Retina (tissue), 1 donor: ENCODE data around the gene SRGAP1.

ENCODE experiments used
- DNase-seq: peaks from one replicate; pipeline ENCODE4 v3.0.0-alpha.2; 2016

SRGAP1 gene

DNA sequence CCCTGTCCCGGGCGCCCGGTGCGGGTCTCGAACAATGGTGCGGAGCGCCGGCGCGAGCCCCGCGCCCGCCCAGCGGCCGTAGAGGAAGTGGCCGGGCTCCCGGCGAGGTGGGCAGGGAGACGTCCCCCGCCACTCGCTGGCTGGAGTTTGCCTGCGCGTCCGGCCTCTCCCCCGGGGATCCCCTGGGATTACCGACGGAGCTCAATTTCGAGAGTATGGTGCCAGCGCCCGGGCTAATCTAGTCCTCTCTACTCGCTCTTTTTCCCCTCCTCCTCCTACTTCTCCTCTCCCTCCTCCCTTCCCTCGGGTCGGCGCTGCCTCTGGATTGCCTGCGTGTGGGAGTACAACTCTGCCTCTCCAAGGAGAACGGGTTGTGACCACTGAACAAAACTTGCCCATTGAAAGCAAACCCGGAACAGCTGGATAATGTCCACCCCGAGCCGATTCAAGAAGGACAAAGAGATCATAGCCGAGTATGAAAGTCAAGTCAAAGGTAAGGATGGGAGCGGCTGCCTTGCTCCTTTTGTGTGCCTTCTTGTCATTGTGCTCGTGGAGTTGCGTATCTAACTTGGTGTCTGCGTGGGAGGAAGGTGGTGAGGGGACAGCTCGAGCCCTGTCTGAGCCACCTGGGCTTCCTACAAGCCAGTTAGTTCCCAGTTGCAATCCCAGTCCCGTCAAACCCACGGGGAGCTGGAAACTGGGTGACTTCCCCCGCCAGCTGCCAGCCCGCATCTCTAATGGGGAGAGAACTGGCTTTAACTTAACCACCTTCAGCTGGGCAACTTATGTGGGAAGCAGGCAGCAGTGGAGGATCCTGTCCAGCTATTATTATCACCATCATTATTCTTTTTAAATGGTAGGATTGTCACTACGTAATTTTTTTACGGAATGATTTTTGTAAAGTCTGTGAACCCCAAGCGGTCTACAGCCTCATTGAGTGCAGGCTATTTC is at the start of gene SRGAP1:
Gene SRGAP1 (plus strand): TSS at position 310 of the 951 bp plus-strand sequence. CDS start 117 bp downstream, at position 427.
- peak; percentile 89 for DNase-seq

DNA sequence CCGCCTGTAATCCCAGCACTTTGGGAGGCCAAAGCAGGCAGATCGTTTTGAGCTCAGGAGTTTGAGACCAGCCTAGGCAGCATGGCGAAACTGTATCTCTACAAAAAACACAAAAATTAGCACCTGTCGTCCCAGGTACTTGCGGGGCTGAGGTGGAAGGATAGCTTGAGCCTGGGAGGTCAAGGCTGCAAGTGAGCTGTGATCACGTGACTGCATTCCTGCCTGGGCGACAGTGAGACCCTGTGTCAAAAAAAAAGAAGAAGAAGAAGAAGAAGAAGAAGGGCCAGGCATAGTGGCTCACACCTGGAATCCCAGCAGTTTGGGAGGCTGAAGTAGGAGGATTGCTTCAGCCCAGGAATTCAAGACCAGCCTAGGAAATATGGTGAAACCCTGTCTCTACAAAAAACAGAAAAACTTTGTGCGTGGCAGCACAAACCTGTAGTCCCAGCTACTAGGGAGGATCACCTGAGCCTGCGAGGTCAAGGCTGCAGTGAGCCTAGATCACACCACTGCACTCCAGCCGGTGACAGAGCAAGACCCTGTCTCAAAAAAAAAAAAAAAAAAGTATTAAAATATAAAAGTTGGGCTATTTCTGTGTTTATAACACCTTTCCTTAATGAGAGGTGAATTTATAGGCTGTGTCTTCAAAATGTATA is 49.3 kb upstream of the SRGAP1 start:
- DNase-seq = no peak

DNA sequence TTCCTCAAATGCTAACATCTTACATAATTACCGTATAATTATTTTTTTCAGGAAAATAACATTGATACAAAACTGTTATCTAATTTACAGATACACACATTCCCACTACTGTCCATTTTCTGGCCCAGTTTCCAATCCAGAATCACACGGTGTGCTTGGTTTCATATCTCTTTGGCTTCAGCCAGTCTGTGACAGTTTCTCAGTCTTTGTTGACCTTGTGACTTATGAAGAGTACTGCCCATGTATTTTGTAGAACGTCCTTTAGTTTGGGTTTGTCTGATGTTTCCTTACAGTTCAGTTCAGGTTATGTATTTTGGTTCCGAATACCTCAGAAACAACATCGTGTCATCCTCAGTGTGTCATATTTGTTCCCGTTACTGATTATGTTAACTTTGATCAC is 48.6 kb upstream of the SRGAP1 start:
- no peak for DNase-seq

DNA sequence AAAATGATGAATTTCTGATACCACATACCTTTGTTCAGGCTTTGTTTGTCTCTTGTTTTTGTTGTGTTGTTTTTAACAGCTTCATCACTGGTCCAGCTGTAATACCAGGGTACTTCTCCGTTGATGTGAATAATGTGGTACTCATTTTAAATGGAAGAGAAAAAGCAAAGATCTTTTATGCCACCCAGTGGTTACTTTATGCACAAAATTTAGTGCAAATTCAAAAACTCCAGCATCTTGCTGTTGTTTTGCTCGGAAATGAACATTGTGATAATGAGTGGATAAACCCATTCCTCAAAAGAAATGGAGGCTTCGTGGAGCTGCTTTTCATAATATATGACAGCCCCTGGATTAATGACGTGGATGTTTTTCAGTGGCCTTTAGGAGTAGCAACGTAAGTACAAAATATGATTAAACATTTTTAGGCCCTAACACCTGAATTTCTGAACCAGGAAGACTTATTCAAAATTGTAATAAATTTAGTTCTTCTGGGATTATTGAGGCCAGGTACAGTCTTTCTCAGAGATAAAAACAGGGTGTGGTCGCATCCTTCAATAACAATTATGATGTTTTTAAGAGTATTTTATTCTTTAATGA is 42.4 kb upstream of the SRGAP1 start:
- DNase-seq = peak; percentile 36

DNA sequence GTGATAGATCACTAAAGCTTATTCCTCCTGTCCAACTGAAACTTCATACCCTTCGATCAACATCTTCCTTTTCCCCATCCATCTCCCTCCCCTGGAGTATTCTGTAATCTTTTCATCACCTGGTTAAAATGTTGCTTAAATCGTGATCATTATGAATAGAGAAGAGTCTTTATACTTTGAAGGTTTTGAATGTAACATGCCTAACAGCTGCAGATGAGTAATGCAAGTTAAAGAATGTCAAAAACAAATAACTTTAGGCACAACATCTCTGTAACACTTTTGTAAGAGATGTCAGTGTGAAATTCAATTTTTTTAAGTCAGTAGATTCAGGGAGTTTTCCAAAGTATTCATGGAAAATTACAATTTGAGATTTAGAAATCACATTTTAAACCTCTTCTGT is 39.8 kb upstream of the SRGAP1 start:
- no peak for DNase-seq

DNA sequence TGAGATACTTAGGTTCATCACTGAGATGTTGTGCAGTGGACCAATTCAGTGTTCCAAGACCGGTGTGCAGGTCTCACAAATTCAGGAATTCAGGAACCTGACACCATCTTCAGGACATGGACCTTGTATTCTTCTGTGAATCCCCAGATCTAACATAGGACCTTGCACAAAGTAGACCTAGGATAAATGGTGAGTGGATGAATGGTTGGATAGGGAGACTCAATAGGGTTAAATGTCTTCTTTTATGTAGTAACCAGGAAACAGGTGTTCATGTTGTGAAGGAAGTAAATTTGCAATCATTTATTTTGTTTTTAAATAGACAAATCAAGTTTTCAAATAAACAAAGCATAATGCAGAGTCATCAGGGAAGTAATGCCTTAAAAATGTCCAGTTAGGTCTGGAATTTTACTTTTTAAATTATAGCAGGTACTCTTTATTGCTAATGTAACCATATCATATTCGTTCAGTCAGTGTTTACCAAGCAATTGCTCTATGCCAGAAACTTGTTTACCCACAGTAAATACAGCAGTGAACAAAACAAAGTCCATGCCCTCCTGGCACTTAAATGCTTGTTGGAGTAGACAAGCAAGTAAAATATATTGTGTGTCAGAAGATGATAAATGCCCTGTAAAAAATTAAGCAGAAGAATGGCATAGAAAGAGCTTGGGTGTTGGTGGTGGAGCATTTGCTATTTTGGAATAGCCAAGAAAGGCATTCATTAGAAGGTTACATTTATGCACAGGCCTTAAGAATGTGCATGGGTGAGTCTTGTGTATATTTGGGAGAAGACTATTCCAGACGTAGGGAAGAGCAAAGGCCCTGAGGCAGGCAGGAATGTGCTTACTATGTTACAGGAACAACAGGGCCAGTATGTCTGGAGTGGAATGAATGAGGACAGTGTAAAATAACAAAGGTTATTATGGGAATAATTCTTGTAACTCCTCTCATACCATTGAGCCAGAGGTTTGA is 38.5 kb upstream of the SRGAP1 start:
- DNase-seq = no peak

DNA sequence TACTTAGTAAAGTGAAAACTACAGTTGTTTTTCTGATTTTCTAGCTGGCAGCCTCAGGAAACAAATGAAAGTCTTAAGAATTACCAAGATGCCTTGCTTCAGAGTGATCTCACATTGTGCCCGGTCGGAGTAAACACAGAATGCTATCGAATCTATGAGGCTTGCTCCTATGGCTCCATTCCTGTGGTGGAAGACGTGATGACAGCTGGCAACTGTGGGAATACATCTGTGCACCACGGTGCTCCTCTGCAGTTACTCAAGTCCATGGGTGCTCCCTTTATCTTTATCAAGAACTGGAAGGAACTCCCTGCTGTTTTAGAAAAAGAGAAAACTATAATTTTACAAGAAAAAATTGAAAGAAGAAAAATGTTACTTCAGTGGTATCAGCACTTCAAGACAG is 35.9 kb upstream of the SRGAP1 start:
- no peak for DNase-seq

DNA sequence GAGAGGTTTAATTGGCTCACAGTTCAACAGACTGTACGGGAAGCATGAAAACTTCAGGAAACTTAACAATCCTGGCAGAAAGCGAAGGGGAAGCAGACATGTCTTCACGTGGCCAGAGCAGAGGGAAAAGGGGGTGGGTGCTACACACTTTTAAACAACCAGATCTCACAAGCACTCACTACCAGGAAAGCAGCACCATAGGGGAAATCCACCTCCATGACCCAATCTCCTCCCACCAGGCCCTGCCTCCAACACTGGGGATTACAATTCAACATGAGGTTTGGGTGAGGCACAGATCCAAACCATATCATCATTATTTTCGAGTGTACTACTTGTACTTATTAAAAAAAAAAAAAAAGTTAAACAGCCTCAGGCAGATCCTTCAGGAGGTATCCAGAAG is 34.9 kb upstream of the SRGAP1 start:
- no peak for DNase-seq

DNA sequence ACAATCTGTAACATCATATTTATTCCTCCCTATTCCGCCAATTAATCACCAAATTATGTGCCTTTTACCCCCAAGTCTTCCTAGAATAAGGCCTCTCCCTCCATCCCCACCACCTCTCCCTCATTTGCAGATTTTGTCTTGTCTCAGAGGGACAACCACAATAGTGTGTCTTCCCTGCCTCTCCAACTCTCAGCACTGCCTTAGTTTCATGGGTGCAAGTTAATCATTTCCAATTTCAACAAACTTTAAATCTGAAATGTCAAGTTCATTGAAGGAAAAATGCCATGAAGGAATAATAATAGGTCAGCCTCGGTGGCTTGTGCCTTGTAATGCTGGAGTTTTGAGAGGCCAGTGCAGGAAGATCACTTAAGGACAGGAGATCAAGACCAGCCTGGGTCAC is 33.2 kb upstream of the SRGAP1 start:
- DNase-seq = no peak

DNA sequence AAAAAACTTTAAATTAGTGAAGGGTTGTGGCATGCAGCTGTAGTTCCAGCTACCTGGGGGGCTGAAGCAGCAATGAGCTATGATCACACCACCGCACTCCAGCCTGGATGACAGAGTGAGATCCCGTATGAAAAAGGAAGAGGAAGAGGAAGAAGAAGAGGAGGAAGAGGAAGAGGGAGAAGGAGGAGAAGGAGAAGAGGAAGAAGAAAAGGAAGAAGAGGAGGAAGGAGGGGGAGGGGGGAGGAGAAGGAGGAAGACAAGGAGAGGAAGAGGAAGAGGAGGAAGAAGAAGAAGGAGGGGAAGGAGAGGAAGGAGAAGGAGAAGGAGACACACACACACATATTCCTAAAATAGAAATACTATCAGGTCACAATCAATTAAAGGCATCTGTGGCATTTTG is 32.7 kb upstream of the SRGAP1 start:
- no peak for DNase-seq

DNA sequence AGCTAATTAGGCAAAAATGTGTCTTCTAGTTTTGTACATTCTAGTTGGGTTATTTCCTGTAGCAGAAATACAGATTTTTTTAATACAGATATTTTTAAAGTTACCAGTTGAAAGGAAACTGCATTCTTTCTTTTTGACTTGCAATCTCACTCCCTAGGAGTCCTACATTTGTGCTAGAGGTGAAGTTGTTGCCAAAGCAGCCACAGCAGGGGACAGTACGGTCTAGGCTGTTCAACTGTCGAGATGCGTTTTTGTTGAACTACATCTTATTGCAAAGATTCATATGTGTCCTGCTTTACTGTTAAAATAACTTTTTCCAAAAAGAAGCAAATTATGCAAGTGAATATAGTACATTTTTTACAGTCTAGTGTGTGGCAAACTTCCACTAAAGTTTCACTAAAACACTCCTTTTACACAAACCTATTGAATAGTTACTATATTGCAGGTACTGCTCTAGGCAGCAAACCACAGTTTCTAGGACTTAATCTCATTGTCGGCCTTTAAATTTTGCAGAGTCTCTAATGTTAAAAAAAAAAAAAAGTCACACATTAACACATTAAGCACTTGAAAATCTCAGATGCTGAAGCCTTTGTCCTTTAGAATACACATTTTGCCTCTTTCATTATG is 30.2 kb upstream of the SRGAP1 start:
- no peak for DNase-seq

DNA sequence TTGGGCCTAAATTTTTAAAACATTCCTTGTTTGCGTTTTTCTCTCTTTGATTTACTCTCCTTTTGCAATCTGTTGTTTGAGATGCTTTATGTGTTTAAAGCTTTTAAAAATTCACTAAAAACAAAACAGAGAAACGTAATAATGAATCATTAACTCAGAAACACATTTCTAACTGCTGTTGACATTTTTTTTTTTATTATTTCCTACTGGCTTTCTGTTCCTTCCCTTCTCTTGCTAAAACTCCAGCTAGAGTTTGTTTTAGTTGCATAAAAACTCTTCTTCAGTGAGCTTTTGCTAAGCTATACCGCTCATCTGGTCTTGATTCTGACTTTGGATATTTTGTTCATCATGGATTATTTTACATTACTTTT is 29.0 kb upstream of the SRGAP1 start:
- DNase-seq = no peak

DNA sequence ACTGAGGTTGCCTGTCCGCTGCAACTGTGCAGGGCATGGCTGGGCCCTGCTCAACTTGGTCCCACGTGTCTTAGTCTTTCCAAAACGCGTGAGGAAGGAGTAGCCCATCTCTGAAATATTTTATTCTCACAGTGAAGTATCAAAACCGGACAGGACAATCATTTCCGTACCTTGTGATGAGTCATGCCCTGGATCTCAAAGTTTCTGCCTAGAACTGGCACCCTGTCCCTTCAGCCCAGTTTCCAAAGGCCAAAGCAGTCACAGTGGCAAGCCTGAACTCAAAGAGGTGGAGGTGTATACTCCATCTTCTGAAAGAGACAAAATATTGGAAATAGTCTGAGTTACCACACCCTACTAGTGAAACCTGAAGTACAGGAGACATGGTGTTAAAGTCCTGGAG is 28.5 kb upstream of the SRGAP1 start:
- no peak for DNase-seq

DNA sequence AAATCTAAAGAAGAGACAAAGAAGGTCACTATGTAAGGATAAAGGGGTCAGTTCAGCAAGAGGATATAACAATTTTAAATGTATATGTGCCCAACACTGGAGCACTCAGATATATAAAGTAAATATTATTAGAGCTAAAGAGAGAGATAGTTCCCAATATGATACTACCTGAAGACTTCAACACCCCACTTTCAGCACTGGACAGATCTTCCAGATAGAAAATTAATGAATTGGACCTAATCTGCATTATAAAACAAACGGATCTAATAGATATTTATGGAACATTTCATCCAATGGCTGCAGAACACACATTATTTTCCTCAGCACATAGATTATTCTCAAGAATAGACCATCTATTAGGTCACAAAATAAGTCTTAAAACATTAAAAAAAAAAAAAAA is 24.1 kb upstream of the SRGAP1 start:
- DNase-seq = no peak

DNA sequence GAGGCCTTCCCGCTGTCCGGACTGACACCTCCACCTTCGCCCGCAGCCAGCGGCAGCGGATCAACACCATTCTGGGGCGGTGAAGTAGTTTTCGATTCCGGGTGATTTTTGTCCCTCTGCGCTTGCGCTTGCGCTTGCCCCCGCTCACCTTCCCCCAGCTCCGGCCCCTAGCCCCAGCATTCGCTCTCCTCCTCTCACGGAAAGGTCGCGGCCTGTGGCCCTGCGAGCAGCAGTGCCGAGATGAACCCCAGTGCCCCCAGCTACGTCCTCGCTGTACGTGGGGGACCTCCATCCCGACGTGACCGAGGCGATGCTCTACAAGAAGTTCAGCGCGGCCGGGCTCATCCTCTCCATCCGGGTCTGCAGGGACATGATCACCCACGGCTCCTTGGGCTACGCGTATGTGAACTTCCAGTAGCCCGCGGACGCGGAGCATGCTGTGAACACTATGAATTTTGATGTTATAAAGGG is 22.7 kb upstream of the SRGAP1 start:
- DNase-seq = peak; percentile 57

DNA sequence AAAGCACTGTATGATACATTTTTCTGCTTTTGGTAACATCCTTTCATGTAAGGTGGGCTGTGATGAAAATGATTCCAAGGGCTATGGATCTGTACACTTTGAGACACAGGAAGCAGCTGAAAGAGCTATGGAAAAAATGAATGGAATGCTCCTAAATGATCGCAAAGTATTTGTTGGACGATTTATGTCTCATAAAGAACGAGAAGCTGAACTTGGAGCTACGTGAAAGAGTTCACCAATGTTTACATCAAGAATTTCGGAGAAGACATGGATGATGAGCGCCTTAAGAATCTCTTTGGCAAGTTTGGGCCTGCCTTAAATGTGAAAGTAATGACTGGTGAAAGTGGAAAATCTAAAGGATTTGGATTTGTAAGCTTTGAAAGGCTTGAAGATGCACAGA is 22.1 kb upstream of the SRGAP1 start:
- no peak for DNase-seq

DNA sequence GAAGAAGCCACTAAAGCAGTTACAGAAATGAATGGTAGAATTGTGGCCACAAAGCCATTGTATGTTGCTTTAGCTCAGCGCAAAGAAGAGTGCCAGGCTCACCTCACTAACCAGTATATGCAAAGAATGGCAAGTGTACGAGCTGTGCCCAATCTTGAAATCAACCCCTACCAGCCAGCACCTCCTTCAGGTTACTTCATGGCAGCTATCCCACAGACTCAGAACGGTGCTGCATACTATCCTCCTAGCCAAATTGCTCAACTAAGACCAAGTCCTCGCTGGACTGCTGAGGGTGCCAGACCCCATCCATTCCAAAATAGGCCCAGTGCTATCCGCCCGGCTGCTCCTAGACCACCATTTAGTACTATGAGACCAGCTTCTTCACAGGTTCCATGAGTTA is 21.5 kb upstream of the SRGAP1 start:
- no peak for DNase-seq

DNA sequence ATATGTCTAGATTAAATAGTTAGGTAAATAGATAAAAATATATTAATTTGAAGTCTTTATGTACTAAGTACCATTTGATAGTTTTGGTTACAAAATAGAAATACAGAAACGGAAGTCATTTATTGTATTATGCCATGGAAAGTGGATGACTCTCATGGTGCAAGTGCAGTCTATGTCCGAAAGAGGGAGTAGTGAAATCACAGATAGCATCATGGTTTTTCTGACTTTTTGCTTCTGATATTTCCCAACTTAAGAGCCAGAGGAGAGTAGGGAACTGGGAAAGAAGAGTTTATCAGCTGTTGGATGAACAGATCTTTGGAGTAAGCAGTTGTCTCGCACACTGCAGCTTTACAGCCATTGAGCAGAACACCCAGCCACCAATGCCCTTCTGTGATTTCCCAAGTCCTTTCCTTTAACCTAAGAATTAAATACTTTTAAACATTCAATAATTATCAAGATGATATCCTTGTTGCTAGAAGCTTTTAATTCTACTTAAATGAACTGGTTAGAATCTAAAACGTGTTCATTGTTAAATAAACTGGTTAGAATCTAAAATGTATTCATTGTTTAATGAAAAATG is 18.4 kb upstream of the SRGAP1 start:
- no peak for DNase-seq

DNA sequence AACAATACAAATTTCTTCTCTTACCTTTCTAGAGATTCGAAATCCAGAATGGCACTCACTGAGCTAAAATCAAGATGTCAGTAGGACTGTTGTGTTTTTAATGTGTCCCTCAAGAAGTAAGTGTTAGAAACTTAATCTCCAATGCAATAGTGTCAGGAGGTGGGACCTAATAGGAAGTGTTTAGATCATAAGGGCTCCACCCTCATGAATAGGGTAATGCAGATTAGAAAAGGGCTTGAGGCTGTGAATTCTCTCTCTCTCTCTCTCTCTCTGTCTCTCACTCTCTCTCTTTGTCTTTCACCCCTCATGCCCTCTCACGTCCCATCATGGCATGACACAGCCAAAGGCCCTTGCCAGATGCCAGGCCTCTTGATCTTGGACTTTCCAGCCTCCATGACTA is 15.6 kb upstream of the SRGAP1 start:
- DNase-seq = no peak

DNA sequence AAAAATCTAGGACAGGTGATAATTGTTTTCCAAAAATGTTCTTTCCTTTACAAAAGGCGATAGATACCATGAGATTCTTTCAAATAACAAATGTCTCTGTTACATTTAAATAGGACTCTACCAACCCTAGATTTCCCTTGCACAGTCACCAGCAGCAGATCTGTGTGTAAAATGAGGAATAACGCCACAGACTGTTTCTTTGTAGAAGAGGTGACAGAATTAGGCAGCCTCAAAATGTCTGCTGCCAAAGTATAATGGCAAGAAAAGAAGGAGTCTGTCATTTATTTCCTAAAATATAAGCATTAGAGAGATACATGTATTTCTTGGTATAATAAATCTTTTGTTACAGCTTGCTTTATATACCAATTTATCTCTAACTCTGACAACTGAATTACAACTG is 8.5 kb upstream of the SRGAP1 start:
- DNase-seq = no peak

DNA sequence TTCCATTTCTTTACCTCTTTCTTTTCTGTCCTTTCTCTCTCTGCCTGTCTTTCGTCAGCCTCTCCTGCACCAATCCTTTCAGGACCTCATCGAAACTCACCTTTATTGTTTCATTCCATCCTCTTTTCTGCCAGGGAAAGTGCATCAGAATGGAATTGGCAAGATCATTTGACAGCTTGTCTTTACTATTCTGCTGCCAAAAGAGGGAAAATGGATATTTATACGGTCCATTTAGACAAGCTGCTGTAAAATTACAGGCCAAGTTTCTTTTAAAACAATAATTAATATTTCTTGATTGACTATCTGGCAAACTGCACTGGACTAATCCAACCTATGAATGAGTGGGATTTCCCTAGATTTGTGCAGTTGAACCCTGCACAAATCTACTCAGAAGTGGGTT is 7.6 kb upstream of the SRGAP1 start:
- DNase-seq = no peak

DNA sequence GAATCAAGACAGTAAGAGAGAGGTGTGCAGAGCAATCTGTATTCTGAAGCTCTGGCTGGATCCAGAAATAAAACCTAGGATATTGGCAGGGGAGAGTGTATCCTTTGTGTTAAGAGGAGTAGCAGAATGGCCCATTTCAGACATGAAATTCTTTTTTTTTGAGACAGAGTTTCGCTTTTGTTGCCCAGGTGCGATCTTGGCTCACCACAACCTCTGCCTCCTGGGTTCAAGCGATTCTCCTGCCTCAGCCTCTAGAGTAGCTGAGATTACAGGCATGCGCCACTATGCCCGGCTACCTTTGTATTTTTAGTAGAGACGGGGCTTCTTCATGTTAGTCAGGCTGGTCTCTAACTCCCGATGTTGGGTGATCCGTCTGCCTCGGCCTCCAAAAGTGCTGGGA is 6.1 kb upstream of the SRGAP1 start:
- DNase-seq = no peak
